Smooth muscle cell (in vitro differentiated cells): ENCODE measurements around the gene RIT2. TPM values are rescaled to one million over a fixed set of nuclear protein-coding genes. Genes with fewer than 3 reads are reported as not detected.

ENCODE experiments used
- DNase-seq: peaks from one replicate; lab custom pipeline; 2025; ENCODE audit not compliant: unreplicated experiment; lab: John Stamatoyannopoulos, UW
- H2AFZ ChIP-seq: fragments of 200-600 bp; sonication (generic); 2 replicates; pipeline ENCODE4 v1.6.0; 2016; ENCODE audit warnings: antibody characterized with exemption, low read depth, mild to moderate bottlenecking
- H3F3A ChIP-seq: fragments of 200-600 bp; sonication (generic); 2 replicates; pipeline ENCODE4 v1.6.0; 2017; ENCODE audit warnings: antibody characterized with exemption, low read depth
- H3K27ac ChIP-seq: fragments of 200-600 bp; sonication (generic); 2 replicates; pipeline ENCODE4 v1.5.1; 2016; ENCODE audit warnings: low read depth, mild to moderate bottlenecking
- H3K27me3 ChIP-seq: fragments of 200-600 bp; sonication (generic); 2 replicates; pipeline ENCODE4 v1.6.1; 2016; ENCODE audit warnings: low read depth, mild to moderate bottlenecking
- H3K36me3 ChIP-seq: fragments of 200-600 bp; sonication (generic); 2 replicates; pipeline ENCODE4 v1.5.1; 2016; ENCODE audit warnings: low read depth
- H3K4me1 ChIP-seq: fragments of 200-600 bp; sonication (generic); 2 replicates; pipeline ENCODE4 v1.5.1; 2016; ENCODE audit warnings: low read depth
- H3K4me2 ChIP-seq: fragments of 200-600 bp; sonication (generic); 2 replicates; pipeline ENCODE4 v1.6.0; 2016; ENCODE audit warnings: mild to moderate bottlenecking
- H3K4me3 ChIP-seq: fragments of 200-600 bp; sonication (generic); 2 replicates; pipeline ENCODE4 v1.5.1; 2016; ENCODE audit warnings: mild to moderate bottlenecking
- H3K79me2 ChIP-seq: fragments of 200-600 bp; sonication (generic); 2 replicates; pipeline ENCODE4 v1.6.0; 2016; ENCODE audit warnings: low read depth, mild to moderate bottlenecking
- H3K9ac ChIP-seq: fragments of 200-600 bp; sonication (generic); 2 replicates; pipeline ENCODE4 v1.6.0; 2016; ENCODE audit warnings: low read depth
- H3K9me3 ChIP-seq: fragments of 200-600 bp; sonication (generic); replicated peaks from 2 replicates; pipeline ENCODE4 v1.5.1; 2016; ENCODE audit warnings: low read depth
- H4K20me1 ChIP-seq: fragments of 200-600 bp; sonication (generic); 2 replicates; pipeline ENCODE4 v1.6.0; 2016; ENCODE audit warnings: low read depth
- WGBS: methylation state at CpG from one replicate; pipeline ENCODE4 v1.1.7; 2016; ENCODE audit warnings: low lambda C conversion rate; 5-methylcytosine and 5-hydroxymethylcytosine counted together
- polyA plus RNA-seq: library from polyadenylated mRNA; unstranded; fragments of >200 nt; fragmentation: Nextera tagmentation; extraction: Ambion mirVana; gene quantifications from 2 replicates; pipeline ENCODE4 v1.2.1, GENCODE V29; 2016
- total RNA-seq: library from RNA; depleted of rRNA; stranded (reverse); fragments of >200 nt; gene quantifications from 2 replicates; pipeline ENCODE4 v1.2.3, GENCODE V29; 2014
- TF ChIP-seq, protein P1 (sequence below): fragments of 200-600 bp; sonication (generic); IDR thresholded peaks from 2 replicates; pipeline ENCODE4 v1.5.1; 2017; ENCODE audit warnings: borderline replicate concordance, mild to moderate bottlenecking, antibody characterized with exemption; ENCODE audit not compliant: insufficient read depth, poor library complexity, severe bottlenecking

Gene RIT2
- total and polyA plus RNA-seq, 2 experiments from 2014 or later, result not detected

GRCh38 chr18:42956287-42956686 is 159.2 kb downstream of the RIT2 start:
- H3K36me3 ChIP-seq, result no peaks in the 10 kb centered on the region
- H3K79me2 ChIP-seq, result no peaks in the 10 kb centered on the region
- H3K9ac ChIP-seq, result no peak overlapping the region
- H3F3A ChIP-seq, result no peaks in the 10 kb centered on the region
- no peaks in the 10 kb centered on the region for H4K20me1 ChIP-seq
- no peak overlapping the region for H3K27ac ChIP-seq
- 91% methylated on average over 3 of the region's 3 CpGs for WGBS
- H3K27me3 ChIP-seq, result no peaks in the 10 kb centered on the region
- H3K9me3 ChIP-seq, result no peaks in the 10 kb centered on the region
- no peaks in the 10 kb centered on the region for H3K4me1 ChIP-seq
- no peak overlapping the region for H2AFZ ChIP-seq
- TF ChIP-seq, protein P1, sequence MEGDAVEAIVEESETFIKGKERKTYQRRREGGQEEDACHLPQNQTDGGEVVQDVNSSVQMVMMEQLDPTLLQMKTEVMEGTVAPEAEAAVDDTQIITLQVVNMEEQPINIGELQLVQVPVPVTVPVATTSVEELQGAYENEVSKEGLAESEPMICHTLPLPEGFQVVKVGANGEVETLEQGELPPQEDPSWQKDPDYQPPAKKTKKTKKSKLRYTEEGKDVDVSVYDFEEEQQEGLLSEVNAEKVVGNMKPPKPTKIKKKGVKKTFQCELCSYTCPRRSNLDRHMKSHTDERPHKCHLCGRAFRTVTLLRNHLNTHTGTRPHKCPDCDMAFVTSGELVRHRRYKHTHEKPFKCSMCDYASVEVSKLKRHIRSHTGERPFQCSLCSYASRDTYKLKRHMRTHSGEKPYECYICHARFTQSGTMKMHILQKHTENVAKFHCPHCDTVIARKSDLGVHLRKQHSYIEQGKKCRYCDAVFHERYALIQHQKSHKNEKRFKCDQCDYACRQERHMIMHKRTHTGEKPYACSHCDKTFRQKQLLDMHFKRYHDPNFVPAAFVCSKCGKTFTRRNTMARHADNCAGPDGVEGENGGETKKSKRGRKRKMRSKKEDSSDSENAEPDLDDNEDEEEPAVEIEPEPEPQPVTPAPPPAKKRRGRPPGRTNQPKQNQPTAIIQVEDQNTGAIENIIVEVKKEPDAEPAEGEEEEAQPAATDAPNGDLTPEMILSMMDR, result no peak
- no peak overlapping the region for H3K4me3 ChIP-seq
- no peak for DNase-seq
- H3K4me2 ChIP-seq, result no peak overlapping the region

DNA sequence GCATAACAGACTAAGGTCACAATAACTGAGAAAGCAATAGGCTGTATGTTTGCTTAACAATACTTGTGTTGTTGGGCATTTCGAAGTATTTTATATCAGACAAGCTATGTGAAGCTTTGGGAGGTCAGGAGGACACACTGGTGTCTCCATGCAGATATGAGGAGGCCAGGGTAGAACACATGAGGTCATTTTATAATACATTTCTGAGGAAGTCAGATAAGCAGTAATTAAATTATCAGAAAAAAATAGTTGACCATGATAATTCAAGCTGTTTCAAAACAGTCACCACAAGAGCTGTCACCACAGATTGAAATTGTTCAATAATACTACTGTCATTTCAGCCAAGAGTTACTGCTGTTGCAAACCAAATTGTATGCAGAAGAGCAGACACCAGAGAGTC is 160.6 kb downstream of the RIT2 start:
- Histone ChIP-seq H3K4me1 (no peaks in the 10 kb centered on the region), H3K4me2 (no peak overlapping the region), H3K9ac (no peak overlapping the region), H3K79me2 (no peaks in the 10 kb centered on the region), H3K9me3 (no peaks in the 10 kb centered on the region), H3K27ac (no peak overlapping the region), H3K36me3 (no peaks in the 10 kb centered on the region), H3F3A (no peaks in the 10 kb centered on the region), H4K20me1 (no peaks in the 10 kb centered on the region), H3K27me3 (no peaks in the 10 kb centered on the region), H3K4me3 (no peak overlapping the region), H2AFZ (no peak overlapping the region)
- 87% methylated on average over 1 of the region's 1 CpG for WGBS
- no peak for DNase-seq
- TF ChIP-seq, protein P1, result no peak

GRCh38 chr18:42953306-42953705 is 162.2 kb downstream of the RIT2 start:
- H3K27ac ChIP-seq, result no peak overlapping the region
- H3K79me2 ChIP-seq, result no peaks in the 10 kb centered on the region
- no peaks in the 10 kb centered on the region for H3K36me3 ChIP-seq
- H3K9me3 ChIP-seq, result no peaks in the 10 kb centered on the region
- H4K20me1 ChIP-seq, result no peaks in the 10 kb centered on the region
- no peak for DNase-seq
- no peaks in the 10 kb centered on the region for H3K27me3 ChIP-seq
- no peak overlapping the region for H3K4me3 ChIP-seq
- 94% methylated on average over 1 of the region's 1 CpG for WGBS
- no peak overlapping the region for H3K9ac ChIP-seq
- TF ChIP-seq, protein P1, result no peak
- no peak overlapping the region for H2AFZ ChIP-seq
- no peaks in the 10 kb centered on the region for H3F3A ChIP-seq
- no peak overlapping the region for H3K4me2 ChIP-seq
- H3K4me1 ChIP-seq, result no peaks in the 10 kb centered on the region

- no peak overlapping the region for H3K4me2 ChIP-seq
- no peak overlapping the region for H3K9ac ChIP-seq
- DNase-seq, result no peak
- no peaks in the 10 kb centered on the region for H3K79me2 ChIP-seq
- H2AFZ ChIP-seq, result no peak overlapping the region
- no peaks in the 10 kb centered on the region for H4K20me1 ChIP-seq
- H3K27me3 ChIP-seq, result no peaks in the 10 kb centered on the region
- H3K36me3 ChIP-seq, result no peaks in the 10 kb centered on the region
- TF ChIP-seq, protein P1, result no peak
- H3K9me3 ChIP-seq, result no peaks in the 10 kb centered on the region
- no peaks in the 10 kb centered on the region for H3K4me1 ChIP-seq
- no peak overlapping the region for H3K4me3 ChIP-seq
- H3K27ac ChIP-seq, result no peak overlapping the region
- H3F3A ChIP-seq, result no peaks in the 10 kb centered on the region
These were observed 164.8 kb downstream of the RIT2 start for GRCh38 chr18:42950732-42951131.
